ENCODE data around the gene PAPPA2.

- TF ChIP-seq CTCF (tag by site-specific recombination; IDR thresholded peaks at IDR 0.05), result no peak
- no peak for TF ChIP-seq ZBTB48 (tag by site-specific recombination; IDR thresholded peaks at IDR 0.05)
- TF ChIP-seq, protein P1, sequence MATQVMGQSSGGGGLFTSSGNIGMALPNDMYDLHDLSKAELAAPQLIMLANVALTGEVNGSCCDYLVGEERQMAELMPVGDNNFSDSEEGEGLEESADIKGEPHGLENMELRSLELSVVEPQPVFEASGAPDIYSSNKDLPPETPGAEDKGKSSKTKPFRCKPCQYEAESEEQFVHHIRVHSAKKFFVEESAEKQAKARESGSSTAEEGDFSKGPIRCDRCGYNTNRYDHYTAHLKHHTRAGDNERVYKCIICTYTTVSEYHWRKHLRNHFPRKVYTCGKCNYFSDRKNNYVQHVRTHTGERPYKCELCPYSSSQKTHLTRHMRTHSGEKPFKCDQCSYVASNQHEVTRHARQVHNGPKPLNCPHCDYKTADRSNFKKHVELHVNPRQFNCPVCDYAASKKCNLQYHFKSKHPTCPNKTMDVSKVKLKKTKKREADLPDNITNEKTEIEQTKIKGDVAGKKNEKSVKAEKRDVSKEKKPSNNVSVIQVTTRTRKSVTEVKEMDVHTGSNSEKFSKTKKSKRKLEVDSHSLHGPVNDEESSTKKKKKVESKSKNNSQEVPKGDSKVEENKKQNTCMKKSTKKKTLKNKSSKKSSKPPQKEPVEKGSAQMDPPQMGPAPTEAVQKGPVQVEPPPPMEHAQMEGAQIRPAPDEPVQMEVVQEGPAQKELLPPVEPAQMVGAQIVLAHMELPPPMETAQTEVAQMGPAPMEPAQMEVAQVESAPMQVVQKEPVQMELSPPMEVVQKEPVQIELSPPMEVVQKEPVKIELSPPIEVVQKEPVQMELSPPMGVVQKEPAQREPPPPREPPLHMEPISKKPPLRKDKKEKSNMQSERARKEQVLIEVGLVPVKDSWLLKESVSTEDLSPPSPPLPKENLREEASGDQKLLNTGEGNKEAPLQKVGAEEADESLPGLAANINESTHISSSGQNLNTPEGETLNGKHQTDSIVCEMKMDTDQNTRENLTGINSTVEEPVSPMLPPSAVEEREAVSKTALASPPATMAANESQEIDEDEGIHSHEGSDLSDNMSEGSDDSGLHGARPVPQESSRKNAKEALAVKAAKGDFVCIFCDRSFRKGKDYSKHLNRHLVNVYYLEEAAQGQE (tag by site-specific recombination; IDR thresholded peaks at IDR 0.05), result no peak
Observed at GRCh38 chr1:176605176-176605575, 142.2 kb downstream of the PAPPA2 start.
